ENCODE measurements around the gene PRCC. TPM values are rescaled to one million over a fixed set of nuclear protein-coding genes. Genes with fewer than 3 reads are reported as not detected.

Gene PRCC
- polyA plus RNA-seq, 2 of the 4 experiments (the other 2 are of a cell fraction): 44.5 to 52.0 TPM

DNA sequence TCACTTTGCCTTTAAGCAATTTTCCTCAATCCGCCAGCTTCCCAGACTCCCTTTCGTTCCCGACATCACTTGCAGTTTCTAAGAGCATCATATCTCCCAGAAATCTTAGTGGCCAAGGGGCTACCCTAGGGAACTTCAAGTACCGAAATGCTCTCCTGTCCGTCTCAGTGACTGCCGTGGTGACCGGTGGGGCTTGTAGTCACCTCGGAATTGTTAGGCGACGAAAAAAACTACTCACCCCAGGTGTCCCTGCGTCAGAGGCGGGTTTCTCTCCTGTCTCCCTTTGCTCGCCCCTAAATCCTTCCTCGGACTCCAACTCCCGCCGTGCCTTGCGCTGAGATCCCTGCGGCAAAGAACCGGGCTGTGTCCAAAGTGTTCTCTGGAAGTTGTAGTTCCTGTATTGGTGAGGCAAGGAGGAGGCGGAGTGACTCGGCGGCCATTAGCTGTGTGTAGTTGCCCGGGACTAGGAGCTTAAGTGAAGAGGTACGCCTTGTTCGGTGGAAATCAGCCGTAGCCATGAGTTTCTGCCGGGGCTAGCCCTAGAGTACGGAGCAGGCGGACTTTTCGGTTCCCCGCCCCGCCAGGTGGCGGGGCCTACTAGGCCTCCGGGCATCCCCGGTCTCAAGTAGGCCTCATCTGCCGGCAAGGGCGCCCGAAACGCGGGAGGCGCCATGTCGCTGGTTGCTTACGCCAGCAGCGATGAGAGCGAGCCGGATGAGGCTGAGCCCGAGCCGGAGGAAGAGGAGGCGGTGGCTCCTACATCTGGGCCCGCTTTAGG is at the start of gene PRCC (continued):
- TF ChIP-seq, protein P1, sequence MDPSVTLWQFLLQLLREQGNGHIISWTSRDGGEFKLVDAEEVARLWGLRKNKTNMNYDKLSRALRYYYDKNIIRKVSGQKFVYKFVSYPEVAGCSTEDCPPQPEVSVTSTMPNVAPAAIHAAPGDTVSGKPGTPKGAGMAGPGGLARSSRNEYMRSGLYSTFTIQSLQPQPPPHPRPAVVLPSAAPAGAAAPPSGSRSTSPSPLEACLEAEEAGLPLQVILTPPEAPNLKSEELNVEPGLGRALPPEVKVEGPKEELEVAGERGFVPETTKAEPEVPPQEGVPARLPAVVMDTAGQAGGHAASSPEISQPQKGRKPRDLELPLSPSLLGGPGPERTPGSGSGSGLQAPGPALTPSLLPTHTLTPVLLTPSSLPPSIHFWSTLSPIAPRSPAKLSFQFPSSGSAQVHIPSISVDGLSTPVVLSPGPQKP (IDR thresholded peaks at IDR 0.05; ENCODE audit: low read depth, low read length): no peak
- no peak for TF ChIP-seq HOXB13 (CRISPR knock-in tag; IDR thresholded peaks at IDR 0.05; ENCODE audit: low read depth)
- no peak for TF ChIP-seq CHD4 (IDR thresholded peaks at IDR 0.05; ENCODE audit: borderline replicate concordance)
- no peak for TF ChIP-seq FOSB (CRISPR knock-in tag; IDR thresholded peaks at IDR 0.05)
- TF ChIP-seq RARB (CRISPR knock-in tag; IDR thresholded peaks at IDR 0.05): no peak
- no peak for TF ChIP-seq EHF (CRISPR knock-in tag; IDR thresholded peaks at IDR 0.05)
- TF ChIP-seq, protein P2, sequence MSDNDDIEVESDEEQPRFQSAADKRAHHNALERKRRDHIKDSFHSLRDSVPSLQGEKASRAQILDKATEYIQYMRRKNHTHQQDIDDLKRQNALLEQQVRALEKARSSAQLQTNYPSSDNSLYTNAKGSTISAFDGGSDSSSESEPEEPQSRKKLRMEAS (IDR thresholded peaks at IDR 0.05): peak; percentile 35; the same call in 1 of the 2 replicates
- no peak for TF ChIP-seq RNF2 (IDR thresholded peaks at IDR 0.05; ENCODE audit: borderline replicate concordance, low read depth)
- peak; percentile 100 for TF ChIP-seq PHF8 (IDR thresholded peaks at IDR 0.05; ENCODE audit: borderline replicate concordance, low read depth)
- TF ChIP-seq, protein P3, sequence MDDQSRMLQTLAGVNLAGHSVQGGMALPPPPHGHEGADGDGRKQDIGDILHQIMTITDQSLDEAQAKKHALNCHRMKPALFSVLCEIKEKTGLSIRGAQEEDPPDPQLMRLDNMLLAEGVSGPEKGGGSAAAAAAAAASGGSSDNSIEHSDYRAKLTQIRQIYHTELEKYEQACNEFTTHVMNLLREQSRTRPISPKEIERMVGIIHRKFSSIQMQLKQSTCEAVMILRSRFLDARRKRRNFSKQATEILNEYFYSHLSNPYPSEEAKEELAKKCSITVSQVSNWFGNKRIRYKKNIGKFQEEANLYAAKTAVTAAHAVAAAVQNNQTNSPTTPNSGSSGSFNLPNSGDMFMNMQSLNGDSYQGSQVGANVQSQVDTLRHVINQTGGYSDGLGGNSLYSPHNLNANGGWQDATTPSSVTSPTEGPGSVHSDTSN (IDR thresholded peaks at IDR 0.05): no peak
- no peak for TF ChIP-seq CHD2 (IDR thresholded peaks at IDR 0.05; ENCODE audit: low read length, partially characterized antibody)
- TF ChIP-seq, protein P4, sequence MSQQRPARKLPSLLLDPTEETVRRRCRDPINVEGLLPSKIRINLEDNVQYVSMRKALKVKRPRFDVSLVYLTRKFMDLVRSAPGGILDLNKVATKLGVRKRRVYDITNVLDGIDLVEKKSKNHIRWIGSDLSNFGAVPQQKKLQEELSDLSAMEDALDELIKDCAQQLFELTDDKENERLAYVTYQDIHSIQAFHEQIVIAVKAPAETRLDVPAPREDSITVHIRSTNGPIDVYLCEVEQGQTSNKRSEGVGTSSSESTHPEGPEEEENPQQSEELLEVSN (IDR thresholded peaks at IDR 0.05; ENCODE audit: borderline replicate concordance, low read depth): no peak
- TF ChIP-seq MYC (IDR thresholded peaks at IDR 0.05; ENCODE audit: borderline replicate concordance, low read length): no peak
- TF ChIP-seq, protein P5, sequence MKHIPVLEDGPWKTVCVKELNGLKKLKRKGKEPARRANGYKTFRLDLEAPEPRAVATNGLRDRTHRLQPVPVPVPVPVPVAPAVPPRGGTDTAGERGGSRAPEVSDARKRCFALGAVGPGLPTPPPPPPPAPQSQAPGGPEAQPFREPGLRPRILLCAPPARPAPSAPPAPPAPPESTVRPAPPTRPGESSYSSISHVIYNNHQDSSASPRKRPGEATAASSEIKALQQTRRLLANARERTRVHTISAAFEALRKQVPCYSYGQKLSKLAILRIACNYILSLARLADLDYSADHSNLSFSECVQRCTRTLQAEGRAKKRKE (CRISPR knock-in tag; IDR thresholded peaks at IDR 0.05; ENCODE audit: low read depth): no peak
- TF ChIP-seq EHMT2 (IDR thresholded peaks at IDR 0.05; ENCODE audit: low read depth): no peak
- no peak for TF ChIP-seq HDAC2 (IDR thresholded peaks at IDR 0.05)
- TF ChIP-seq RCOR1 (IDR thresholded peaks at IDR 0.05; ENCODE audit: low read depth, low read length): no peak
- no peak for TF ChIP-seq SREBF2 (IDR thresholded peaks at IDR 0.05)
- TF ChIP-seq, protein P6, sequence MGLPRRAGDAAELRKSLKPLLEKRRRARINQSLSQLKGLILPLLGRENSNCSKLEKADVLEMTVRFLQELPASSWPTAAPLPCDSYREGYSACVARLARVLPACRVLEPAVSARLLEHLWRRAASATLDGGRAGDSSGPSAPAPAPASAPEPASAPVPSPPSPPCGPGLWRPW (IDR thresholded peaks at IDR 0.05): no peak
- TF ChIP-seq ZFP36 (IDR thresholded peaks at IDR 0.05; ENCODE audit: borderline replicate concordance, partially characterized antibody): no peak
- TF ChIP-seq NPAS2 (CRISPR knock-in tag; IDR thresholded peaks at IDR 0.05; ENCODE audit: borderline replicate concordance): no peak
- no peak for TF ChIP-seq NFE2L2 (conservative IDR thresholded peaks at IDR 0.05; ENCODE audit: low read length)
- TF ChIP-seq, protein P7, sequence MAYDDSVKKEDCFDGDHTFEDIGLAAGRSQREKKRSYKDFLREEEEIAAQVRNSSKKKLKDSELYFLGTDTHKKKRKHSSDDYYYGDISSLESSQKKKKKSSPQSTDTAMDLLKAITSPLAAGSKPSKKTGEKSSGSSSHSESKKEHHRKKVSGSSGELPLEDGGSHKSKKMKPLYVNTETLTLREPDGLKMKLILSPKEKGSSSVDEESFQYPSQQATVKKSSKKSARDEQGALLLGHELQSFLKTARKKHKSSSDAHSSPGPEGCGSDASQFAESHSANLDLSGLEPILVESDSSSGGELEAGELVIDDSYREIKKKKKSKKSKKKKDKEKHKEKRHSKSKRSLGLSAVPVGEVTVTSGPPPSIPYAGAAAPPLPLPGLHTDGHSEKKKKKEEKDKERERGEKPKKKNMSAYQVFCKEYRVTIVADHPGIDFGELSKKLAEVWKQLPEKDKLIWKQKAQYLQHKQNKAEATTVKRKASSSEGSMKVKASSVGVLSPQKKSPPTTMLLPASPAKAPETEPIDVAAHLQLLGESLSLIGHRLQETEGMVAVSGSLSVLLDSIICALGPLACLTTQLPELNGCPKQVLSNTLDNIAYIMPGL (CRISPR knock-in tag; IDR thresholded peaks at IDR 0.05; ENCODE audit: borderline replicate concordance): peak; percentile 100
- TF ChIP-seq TP53 (CRISPR knock-in tag; IDR thresholded peaks at IDR 0.05): 0 out of 2 replicates have a peak, but pooled peaks have one; percentile 41

Data from A549 (cell line).